Activated CD8-positive, alpha-beta memory T cell treated with anti-CD3 and anti-CD28 coated beads, Interleukin-2, amount 50 U/mL, for 1 hour (primary cell): ENCODE results near the gene ZCCHC4.
"Not testable (repeated sequence)": the region's sequence is repeated elsewhere in the genome, so short reads cannot be mapped to it uniquely, and the experiment has no call there.

ENCODE experiments used
- DNase-seq: peaks from one replicate; pipeline ENCODE4 v3.0.0-alpha.2; 2020; ENCODE audit errors: extremely low read depth

Gene ZCCHC4

DNA sequence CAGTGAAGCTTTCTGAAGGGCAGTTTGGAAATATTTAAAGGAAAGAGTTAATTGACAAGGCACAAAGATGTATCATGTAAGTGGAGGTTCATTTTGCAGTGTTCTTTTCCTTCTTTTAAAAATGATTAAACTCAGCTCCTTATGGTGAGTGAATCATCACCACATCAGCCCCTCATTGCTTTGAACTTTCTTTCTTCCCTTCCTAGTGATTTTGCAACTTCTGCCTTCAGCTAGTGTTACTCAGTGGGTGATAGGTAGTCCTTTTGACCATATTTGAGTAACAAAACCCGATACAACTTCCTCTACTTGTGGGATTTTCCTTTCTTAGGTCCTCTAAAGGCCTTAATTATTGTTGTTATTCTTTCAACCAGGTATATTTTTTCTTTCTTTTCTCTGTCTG lies 8.2 kb downstream of the ZCCHC4 start:
- DNase-seq = no peak

DNA sequence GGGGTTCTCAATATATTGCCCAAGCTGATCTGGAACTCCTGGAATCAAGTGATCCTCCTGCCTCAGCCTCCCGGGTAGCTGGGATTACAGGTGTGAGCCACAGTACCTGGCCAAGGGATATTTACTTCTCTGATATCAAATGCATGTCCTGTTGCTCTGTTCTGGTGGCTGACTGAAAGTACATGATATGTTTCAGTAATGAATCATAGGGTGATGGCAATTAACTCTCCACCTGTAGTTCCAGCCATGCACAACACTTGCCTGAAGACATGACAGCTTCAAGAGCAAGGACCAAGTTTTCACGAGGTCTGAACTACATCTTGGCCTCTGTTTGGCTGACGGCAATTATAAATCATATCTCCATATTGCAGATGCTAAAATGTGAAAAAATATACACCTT lies 9.1 kb downstream of the ZCCHC4 start:
- DNase-seq = no peak

DNA sequence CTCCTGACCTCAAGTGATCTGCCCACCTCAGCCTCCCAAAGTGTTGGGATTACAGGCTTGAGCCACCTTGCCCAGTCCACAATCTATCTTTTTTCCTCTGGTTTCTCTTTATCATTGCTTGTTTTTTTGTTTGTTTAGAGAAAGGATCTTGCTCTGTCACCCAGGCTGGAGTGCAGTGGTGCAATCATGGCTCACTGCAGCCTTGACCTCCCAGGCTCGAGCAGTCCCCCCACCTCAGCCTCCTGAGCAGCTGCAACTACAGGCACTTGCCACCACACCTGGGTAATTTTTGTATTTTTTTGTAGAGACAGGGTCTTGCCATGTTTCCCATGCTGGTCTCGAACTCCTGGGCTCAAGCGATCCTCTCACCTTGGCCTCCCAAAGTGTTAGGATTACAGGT lies 15.9 kb downstream of the ZCCHC4 start:
- not testable (repeated sequence) for DNase-seq

DNA sequence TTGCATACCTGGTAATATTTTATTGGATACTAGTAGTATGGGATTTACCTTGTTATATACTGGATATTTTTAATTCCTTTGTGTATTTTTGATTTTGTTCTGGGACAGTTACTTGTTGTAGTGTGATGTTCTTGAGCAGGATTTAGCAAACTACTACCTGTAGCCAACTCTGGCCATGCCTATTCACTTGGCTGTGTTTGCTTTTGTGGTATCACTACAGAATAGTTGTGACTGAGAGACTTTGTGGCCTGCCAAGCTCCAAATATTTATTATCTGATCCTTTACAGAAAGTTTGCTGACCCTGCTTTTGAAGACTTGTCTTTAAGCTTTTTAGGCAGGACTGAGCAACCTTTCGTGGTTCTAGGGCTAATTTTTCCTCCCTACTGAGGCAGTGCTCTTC lies 17.8 kb downstream of the ZCCHC4 start:
- no peak for DNase-seq

DNA sequence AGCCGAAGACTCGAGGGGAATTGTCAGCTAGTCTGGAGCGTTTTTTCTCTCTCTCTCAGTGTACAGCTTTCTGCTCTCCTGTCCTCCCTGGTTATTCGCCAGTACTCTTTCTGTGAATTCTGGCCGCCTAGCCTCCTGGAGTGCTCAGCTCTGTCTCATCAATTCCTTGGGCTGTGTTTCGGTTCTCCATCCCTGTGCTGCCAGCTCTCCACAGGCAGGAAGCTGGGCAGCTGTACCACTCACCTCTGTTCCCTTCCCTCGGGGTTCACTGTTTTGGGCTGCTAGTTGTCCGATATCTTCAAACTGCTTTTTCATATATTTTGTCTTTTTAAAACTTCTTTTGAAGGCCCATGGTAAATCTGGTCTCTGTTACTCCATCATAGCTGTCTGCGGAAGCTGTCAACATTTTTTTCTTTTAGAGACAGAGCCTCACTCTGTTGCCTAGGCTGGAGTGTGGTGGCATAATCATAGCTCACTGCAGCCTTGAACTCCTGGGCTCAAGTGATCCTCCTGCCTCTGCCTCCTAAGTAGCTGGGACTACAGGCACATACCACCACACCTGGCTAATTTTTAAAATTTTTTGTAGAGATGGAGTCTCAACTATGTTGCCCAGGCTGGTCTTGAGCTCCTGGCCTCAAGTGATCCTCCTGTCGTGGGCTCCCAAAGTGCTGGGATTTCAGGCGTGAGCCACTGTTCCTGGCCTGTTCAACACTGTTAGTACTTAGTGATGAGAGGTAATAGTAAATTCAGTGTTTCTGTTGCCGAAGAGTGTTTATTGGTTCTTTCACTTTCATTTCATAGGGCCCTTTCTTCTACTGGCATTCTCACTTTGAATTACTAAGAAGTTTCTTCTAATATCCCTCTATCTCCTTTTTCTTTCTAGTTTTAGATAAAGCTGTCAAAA lies 18.6 kb downstream of the ZCCHC4 start:
- DNase-seq = no peak

DNA sequence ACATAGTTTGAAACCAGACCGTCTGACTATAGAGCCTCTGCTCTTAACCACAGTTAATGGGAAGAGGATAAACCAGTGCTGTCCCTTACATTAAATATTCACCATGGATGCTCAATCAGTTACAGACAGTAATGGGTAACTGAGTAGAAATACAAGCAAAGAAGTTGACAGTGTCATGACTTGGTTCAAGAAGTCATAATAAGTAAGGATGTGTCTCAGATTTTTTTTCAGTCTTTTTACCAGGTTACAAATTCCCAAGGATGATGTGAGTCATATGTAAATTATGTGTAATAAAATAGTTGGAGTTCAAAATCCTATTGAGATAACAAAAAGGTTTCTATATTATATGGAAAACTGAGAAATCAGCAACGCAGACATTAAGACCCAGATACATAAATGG lies 31.1 kb downstream of the ZCCHC4 start:
- no peak for DNase-seq

DNA sequence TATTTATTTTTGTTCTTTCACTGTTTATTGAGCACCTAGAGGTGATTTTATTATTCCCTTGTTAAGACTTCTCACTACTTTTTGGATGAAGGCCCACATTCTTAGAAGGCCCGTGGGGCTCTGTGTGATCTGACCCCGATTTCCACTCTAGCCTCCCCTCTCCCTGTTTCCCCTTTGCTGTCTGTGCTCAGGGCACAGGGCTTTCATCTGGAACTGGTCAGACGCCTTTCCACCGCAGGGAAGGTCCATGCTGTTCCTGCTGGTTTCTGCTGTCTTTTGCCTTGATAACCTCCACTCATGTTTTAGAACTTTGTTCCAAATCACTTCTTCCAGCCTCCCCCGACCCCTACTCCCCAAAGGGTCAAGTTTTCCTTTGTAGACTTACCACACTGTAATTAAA lies 33.2 kb downstream of the ZCCHC4 start:
- DNase-seq = no peak

DNA sequence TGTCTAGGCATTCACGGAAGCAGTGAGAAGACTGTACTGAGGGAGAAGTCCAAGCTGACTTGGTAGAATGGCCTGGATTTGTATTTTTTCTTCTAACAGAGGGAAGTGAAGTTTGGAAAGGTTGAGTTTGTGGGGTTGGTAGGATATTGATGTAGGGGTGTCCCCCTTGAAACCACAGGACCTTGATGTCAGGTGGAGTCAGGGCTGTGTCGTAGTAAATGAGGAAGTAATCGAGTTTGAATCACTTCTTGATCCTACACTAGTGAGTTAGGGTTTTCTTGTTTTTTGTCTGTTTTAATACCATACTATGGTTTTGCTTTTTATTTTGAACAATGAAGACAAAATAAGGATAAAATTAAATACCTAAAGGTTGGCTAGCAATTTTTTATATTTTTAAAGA lies 34.3 kb downstream of the ZCCHC4 start:
- DNase-seq = no peak

DNA sequence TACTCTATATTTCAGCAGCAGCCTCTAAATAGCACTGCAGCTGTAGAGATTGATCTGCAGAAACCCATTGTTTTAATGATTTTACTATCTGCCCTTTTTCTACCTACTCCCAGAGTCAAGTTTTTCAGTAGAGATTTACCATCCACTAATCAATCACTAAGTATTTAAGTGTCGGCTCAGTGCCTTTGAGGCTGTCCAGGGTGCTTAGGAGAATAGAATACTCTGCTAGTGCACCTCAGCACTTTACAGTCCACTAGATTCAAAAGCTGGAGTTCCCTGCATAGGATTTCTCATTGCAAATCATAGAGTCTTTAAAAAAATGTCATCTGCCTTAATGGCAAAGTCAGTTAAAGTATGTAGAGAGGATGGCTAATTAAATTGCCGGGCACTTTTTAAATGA lies 34.9 kb downstream of the ZCCHC4 start:
- no peak for DNase-seq

DNA sequence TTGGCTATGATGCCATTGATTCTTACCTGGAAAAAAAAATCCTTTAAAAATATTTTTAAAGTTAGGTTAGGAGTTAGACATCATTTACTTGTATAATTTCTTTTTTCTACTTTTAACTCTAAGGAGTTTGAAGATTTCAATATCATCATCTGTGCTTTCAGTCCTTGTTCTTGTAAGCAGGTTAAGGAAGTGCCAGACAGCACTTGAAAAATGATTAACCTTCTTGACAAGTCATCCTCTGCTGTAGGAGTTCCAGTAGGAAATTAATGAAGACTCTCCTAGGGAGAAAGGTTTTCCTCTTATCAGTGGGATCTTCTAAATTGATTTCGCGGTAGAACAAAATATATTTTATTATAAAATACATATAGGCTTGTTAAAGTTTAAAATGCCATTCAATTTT lies 35.4 kb downstream of the ZCCHC4 start:
- DNase-seq = no peak

DNA sequence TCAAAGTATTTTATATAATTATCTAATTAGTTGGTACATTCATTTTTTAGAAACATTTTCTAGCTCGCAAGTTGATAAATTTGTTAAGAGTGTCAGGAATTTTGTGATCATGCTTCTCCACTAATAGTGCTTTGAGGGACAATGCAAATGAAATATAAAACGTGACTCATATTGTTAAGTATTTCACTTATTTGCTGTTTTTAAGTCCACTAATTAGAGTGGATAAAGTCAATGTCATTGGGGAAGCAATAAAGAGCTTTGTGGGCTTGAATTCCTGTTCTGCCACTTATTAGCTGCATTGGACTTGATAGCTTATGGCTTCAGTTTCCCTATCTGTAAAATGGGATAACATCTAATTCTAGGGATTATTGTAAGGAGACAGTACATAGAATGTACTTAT lies 38.0 kb downstream of the ZCCHC4 start:
- no peak for DNase-seq

DNA sequence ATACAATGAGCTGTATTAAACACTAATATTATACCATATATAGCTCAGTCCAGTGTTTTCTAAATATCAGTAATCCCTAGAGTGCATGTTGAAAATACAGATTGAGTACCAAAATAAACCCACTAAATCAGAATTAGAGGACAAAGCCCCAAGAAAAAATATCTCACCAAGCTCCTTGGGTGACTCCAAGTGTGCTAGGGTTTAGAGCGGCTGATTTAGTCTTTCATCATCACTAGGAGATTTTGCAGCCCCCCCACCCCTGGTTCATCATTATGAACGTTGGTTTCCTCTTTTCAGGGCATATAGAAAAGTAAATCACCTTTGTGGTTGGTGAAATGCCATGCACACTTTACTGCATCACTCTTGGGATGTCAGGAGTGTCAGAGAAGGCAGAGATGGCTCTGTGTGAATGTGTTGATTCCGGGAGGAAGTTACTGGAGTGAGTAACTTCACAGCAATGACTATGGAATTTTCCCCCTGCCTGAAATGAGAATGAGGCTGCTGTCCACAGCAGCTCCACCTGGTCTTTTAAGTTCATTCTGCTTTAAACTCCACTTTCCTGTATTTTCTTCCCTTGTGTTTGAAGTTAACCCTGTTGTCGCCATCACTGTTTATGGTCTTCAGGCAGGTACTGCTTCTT lies 39.3 kb downstream of the ZCCHC4 start:
- no peak for DNase-seq

DNA sequence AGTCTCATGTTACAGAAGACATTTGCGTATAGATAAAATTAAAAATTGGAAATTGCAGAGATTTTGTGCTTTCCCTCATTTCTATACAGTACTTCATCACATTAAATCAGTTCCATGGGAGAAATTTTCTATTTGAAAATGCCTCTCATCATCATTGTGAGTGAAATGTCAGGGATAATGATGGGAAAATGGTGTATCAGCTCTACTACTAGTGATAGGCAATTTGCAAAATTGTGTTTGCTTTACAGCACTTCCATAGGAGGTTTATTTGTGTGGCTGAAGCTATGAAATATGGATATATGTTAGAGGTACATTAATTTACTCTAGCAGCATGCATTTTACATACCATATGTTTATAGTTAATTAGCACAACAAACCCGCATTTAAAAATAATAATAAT lies 43.5 kb downstream of the ZCCHC4 start:
- no peak for DNase-seq

DNA sequence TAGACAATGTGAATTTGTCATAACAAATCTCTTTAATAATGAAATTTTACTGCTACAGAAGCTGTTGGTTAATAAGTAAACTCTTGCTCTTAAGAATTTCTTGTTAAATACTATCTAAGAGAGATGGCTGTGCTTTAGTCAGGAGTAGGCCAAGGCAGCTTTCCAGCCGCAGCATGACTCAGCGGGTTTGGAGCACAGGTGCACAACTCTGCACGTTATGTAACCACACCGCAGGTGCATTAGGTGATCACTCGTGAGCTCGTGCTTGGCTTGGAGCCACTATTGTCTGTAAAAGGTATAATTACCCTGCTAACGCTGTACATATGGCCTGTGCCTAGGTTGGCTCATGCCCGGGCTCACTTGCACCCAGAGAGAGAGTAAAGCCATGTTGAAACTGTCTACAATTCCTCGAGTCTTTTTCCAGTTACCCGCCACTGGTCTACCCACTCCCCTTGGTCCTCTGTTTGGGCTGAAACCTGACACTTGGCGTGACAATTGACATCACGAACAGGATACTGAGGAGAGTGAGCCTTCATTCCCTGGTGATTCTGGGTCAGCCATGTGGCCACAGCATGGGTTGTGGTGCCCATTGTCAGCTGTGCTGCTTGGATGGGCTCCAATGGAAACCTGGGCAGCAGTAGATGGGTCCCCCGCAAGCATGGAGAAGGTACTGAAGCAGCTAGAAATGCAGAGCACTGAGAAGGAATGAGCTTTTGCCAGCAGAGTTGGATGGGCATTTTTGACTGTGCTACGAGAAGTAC lies 46.1 kb downstream of the ZCCHC4 start:
- no peak for DNase-seq

DNA sequence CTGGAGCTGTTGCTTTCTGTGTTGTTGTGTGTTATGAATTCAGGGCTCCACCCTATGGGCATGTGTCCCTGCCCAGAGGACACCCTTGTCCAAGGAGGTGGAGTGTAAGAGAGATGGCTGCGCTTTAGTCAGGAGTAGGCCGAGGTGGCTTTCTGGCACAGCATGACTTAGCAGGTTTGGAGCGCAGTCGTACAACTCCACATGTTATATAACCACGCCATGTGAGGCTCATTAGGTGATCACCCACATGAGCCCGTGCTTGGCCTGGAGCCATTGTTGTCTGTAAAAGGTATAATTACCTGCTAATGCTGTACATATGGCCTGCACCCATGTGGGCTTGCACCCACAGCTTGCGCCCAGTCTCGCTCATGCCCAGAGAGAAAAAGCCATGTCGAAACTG lies 48.7 kb downstream of the ZCCHC4 start:
- no peak for DNase-seq

DNA sequence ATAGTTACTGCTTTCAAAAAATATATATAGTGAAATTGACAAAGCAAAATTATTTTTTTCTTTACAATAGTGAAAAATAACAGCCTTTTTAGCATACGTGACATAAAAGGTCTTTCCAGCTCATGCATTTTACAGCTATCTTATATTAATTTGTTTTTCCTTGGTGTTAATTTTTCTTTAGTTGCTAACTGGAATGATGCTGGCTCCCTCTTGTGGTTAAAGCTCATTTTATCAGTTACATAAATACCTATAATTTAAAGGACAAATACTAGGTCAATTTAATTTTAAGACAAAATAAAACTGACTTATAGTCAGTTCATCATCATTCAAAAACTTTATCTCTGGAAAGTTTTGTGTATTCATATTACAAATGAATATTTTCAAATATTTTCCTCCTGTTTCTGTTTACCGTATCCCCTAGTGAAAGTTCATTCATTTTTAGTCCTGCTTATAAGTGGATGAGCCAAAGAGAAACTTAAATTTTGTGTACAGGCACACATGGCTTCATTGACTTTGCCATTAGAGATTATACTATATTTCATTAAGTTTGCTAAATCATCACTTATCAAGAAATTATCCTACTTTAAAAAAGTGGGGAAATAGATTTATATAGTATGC lies 54.5 kb downstream of the ZCCHC4 start:
- no peak for DNase-seq

DNA sequence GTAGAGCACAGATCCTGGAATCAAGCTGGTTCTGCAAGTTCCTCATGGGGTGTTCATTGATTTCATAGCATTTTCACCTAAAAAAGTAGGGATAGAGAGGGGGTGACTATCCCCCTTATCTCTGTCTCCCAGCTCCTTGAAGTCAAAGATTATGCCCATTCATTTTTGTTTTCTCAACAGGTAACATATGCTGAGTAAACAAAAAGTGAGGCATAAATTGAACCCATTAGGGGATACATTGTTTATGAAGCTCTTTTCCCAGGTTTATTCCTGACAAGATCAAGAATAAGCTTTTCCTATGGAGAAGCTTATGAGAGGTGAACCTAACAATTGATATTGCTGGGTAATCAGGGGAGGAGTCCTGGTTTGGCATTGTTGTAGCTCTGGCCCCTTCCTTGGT lies 55.3 kb downstream of the ZCCHC4 start:
- DNase-seq = no peak

DNA sequence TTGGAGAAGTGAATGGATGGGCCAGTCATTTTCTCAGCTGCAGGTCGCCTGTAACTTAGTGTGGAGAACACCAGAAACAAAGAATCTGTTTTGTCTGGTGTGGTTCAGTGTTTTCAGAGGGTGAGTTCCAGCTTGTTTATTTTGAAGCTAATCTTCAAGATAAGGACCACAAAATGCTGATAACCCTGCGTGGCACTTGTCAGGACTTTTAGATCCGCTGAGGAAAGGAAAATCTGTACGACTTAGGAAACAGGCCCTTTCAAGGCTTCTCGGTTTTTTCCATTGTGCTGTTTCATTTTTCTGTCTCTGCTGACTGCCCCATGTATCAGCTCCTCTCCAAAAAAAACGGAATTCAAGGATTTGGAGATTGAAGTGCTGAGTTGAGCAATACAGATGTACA lies 55.7 kb downstream of the ZCCHC4 start:
- DNase-seq = no peak

DNA sequence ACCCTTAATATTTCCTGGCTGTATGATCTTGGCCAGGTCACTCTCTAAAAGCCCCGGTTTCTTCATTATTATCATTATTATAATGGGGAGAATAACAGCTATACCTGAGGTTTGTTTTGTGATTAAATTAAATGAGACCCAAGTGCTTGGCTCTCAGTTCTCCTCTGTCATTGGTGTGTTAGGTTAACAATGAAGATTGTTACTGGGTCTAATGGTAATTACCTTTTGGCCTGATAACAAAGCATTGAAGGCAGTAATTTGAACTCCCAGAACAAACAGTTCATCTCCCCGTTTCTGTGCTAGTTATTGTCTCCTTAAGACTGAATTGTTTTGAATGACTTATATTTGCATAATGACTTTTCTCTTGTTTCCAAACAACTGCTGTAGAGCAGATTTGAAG lies 57.7 kb downstream of the ZCCHC4 start:
- DNase-seq = no peak

DNA sequence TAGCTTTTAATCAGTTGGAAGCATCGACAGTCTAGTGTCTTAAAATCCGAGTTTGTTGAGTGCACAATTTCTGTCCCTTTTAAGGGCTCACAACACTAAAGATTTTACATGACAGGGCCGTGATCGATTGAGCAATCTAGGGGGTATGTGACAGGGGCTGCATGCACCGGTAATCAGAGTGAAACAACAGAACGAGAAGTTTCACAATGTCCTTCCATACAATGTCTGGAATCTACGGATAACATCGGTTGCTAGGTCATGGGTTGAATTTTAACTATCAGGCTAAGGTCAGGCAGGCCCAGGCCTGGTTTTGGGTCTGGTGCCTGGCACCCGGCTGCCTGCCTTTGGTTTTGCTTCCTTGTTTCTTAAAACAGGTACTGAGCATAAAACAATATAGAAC lies 60.0 kb downstream of the ZCCHC4 start:
- not testable (repeated sequence) for DNase-seq

DNA sequence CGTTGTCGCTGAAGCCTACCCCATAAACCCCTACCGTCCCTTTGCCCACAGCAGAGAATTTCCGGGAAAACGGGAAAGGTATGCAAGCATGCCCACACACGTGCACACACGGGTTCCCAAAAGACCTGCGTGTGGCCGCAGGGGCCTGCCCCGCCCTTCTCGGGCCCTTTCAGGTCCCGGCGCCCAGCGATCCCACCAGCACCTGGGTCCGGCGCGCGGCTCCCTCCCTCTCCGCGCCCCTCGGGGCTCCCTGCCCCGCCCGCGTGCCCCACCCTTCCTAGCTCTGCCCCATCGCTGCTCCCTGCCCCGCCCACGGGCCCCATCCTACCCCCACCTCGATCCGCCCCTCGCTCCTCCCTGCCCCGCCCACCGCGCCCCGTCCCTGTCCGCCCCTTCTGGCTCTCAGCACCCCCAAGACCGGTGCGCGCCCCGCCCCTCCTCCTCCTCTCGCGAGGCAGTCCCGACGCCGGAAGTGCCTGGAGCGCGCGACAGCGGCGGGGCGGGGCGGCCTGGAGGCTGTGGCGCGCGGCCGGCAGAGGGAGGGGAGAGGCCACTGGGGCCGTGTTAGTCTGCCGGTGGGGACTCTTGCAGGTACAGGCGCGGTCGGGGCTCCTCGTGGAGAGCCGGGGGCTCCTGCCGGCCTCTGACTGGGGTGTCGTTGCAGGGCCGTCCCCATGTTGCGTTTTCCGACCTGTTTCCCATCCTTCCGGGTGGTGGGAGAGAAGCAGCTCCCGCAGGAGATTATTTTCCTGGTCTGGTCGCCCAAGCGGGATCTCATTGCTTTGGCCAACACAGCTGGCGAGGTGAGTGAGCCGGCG lies 64.4 kb downstream of the ZCCHC4 start, which contains the start of gene ANAPC4:
ANAPC4 (plus strand) TSS at position 510 of the 818 bp plus-strand sequence; CDS start at position 675, 165 bp downstream.
- DNase-seq = peak; percentile 94
